Measurements from ENCODE around the gene DZIP3.

Gene DZIP3, protein sequence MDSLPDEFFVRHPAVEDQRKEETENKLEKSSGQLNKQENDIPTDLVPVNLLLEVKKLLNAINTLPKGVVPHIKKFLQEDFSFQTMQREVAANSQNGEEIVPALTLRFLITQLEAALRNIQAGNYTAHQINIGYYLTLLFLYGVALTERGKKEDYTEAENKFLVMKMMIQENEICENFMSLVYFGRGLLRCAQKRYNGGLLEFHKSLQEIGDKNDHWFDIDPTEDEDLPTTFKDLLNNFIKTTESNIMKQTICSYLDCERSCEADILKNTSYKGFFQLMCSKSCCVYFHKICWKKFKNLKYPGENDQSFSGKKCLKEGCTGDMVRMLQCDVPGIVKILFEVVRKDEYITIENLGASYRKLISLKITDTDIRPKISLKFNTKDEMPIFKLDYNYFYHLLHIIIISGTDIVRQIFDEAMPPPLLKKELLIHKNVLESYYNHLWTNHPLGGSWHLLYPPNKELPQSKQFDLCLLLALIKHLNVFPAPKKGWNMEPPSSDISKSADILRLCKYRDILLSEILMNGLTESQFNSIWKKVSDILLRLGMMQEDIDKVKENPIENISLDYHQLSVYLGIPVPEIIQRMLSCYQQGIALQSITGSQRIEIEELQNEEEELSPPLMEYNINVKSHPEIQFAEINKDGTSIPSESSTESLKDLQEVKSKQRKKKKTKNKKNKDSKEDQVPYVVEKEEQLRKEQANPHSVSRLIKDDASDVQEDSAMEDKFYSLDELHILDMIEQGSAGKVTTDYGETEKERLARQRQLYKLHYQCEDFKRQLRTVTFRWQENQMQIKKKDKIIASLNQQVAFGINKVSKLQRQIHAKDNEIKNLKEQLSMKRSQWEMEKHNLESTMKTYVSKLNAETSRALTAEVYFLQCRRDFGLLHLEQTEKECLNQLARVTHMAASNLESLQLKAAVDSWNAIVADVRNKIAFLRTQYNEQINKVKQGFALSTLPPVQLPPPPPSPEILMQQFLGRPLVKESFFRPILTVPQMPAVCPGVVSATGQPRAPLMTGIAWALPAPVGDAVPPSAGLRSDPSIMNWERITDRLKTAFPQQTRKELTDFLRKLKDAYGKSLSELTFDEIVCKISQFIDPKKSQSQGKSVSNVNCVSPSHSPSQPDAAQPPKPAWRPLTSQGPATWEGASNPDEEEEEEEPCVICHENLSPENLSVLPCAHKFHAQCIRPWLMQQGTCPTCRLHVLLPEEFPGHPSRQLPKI
- total RNA-seq, result 28.9 reads per million, percentile 55 among the genes with 10 or more reads in this experiment

DNA sequence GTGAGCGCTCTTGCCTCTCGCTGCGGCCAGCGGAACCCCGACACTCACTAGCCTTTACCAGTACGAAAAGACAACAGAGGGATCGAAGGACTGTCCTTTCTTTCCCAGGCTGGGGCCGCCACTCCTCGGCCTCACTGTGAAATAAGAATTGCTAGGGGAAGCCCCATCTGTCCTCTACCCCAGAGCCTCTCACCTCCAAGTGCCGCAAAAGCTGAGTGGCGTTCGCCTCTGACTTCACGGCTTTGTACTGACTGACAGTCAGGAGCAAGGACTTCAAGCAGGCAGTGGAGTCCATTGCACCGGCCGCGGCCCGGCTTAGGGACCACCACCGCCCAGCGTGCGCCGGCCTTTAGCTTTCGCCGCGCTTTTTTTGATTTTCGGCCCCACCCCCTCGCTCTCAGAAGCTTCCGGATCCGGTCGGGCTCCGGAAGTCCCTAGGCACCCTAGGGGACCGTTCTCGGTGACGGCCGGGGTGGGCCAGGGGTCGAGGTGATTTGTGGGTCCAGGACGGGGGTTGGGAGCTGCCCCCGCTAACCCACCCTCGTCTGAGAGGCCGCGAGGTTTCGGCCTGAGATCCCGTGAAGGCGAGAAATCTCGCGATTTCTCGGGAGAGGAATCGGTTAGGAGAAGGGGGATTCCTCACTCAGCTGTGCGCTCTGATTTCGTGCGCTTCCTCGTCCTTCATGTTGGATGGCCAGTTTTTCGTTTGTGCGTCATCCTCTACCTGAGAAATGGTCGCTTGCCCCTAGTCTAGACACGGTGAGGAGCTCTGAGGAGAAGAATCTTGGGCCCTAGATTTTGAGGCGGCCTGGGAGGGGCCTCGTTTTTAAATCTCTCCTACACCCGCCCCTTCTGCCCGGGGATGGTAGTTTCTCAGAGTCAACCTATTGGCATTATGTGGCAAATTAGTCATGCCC, at the start of gene DZIP3, which contains the start of gene CIP2A:
Gene DZIP3 (plus strand): TSS at position 642 of the 917 bp plus-strand sequence. CDS start 15,685 bp downstream, outside the sequence.
Gene CIP2A (minus strand): TSS at position 358 of the 917 bp plus-strand sequence. CDS start 63 bp downstream, at position 295.
- DNase-seq, result peak; percentile 77

DNA sequence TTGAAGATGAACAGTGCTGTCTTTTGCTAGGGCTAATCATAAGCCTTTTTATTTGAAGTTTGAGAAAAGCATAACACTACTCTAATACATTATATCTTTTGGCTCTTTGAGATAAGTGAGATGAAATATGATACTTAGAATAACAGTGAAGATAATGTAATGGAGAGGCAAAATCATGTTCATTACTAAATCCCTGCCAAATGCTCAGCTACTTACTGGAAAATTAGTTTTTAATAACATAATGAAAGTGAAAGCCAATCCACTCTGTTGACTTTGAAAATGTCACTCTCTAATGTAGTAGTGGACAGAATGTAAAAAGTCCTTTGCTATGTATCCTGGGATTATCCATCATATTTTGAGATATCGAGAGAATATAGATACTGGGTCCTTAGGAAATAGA, 43.3 kb upstream of the DZIP3 start:
- DNase-seq, result no peak

DNA sequence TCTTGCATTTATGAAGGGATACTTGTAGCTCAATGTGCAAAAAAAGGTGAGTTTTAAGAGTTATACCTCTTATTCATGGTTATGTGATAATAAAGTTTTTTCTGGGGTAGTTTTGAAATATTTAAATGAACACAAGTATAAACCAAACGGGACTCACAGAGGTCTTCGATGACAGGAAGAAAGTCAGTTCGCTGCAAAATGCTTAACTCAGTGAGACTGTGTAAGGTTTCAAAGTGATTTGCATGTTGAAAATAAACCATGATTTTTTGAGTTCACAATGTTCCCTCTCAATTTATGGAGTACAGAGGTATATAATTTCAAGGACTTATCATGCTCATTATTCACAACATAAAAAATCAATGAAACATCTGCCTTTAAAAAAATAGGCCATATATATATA, 42.8 kb upstream of the DZIP3 start:
- DNase-seq, result no peak

DNA sequence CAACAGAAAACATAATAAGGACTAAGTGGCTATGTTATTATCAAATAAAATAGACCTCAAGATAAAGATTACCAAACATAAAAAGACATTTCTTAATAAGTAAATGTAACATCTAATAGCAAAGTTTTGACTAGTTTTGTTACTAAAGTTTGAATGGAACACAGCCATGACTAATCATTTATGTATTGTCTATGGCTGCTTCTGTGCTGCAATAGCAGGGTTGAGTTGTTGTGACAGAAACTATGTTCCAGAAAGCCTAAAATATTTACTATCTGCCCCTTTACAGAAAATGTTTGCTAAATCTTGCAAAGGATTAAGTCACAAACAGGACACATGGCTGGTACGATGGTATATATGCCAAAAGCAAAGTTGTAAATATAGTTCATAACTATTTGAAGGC, 41.2 kb upstream of the DZIP3 start:
- DNase-seq, result no peak

DNA sequence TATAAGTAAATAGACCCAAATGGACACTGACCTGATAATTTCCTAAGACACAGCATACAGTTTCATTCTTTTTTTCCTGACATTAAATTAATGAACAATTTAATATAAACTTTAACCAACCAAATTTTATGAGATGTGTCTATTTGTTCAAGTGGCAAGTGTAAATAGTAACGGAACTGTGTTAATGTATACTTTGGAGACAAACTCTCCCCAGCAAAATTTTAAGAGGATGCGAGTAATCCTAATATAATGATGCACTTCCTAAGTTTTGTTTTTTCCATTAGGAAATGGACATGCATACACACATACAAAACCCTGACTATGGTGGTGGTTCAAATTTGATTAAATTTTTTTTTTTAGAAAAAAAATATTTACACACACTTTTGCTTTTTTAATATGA, 40.6 kb upstream of the DZIP3 start:
- no peak for DNase-seq

DNA sequence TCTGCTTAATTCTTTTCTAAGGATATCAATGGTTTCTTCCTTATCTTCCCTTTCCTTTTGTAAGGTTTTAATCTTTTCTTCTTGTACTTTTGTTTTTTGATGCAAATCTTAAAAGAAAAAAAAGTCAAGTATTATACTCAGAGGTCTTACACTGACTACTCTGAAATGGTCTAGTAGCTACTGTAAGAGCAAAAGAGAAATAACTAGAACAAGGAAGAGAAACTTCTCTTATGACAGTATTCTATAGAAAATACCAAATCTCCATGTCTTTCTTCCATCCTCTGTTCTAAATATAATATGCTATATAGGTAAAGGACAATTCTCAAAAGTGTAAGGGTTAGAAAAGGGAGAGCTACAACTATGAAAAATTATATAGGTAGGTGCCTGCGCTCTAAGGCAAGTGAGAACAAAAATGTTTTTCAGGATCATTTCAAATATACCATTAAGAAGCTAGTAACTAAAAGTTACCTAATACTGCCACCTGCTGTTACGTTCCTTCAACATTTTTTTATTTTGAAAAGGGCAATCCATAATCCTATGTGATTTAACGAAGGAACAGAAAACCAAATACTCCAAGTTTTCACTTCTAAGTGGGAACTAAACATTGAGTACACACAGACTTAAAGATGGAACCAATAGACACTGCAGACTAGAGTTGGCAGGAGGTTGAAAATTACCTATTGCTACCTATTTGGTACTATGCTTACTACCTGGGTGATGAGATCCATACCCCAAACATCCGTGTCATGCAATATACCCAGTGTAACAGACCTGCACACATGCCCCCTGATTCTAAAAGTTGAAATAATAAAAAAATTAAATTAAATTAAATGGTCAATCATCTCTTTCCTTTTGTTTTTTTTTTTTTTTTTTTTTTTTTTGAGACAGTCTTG, 37.0 kb upstream of the DZIP3 start:
- no peak for DNase-seq

DNA sequence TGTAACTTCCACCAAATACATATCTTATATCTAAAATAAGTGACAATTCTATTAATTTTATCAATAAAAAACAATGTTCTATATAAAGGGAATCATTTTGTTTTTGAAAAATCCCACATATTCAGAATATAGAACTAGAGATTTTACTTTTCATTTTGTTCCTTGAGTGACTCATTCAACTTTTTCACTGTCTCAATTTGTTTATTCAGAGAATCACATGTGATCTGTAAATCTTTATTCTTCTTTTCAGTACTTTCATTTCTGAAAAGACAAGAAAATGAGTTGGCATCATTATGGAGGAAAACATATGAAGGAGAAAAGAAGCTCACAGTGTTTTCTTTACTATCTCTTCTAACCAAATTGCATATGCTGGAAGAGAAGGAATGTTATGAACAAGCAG, 35.3 kb upstream of the DZIP3 start:
- no peak for DNase-seq

DNA sequence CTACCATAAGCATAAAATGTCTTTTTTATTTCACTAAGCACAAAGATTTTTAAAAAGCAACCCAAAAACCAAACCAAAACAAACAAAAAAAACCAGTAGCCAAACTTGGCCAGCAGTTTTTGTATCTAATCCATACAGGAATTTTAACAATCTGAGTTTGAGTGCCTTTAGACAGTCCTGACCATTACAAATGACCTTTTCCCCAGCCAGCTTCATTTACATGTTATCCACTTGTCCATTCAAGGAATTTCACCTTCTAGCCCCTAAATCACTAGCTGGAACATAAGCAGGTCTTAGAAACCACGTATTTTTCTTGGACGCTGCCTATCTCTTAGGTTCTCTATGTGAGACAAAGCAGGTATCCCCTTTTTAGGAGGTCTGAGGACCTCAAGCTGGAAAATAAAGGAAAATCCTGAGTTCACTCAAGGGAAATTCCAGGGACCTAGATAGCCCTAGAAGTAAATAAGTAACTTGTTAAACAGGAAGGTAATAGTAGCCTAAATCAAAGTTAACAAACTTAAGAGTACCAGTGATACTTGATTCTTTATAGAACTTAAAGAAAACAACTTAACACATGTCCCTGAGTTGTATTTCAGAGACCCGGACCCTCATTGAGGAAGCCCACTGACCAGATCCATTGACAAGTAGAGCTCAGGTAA, 34.5 kb upstream of the DZIP3 start:
- no peak for DNase-seq

DNA sequence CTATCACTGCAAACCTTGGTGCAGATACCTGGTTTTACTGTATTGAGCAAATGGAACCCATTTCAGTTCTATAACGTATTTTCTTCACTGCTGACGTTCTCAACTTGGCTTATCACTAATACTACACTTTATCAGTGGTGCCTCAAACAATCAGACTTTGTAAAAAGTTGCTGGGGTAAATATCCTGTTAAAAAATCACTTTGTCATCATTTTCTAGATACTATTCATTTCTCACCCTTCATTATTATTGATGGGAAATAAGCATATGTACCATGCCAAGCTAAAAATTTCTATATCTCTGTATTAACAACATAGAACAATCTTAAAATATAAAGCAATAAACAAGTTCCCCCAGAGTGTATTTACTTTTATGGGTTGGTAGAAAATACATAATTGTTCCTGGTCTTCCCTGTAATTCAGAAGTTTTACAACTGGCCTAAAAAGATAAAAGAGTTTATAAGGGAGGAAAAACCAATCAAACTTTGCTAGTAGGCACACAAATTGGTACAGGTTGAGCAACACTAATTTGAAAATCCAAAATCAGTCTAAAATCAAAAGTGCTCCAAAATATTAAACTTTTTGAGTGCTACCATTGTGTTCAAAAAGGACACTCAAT, 33.4 kb upstream of the DZIP3 start:
- no peak for DNase-seq

DNA sequence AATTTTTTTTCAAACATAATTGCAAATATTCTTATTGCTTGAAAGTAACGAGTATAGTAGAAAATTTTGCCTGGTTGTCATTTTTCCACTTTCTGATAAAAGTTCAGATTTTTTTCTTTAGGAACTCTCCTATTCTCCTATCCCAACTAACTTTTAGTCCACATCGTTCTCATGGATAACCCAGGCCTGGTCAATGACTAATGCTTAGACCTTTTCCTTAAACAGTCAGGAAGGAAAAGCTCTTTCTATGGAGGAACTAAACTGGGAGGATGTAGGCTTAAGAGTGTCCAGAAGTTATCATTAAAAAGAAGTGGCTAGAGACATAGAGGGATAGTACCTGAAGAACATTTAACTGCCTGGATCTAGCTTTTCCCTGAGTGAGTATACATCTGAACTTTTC, 27.0 kb upstream of the DZIP3 start:
- no peak for DNase-seq

DNA sequence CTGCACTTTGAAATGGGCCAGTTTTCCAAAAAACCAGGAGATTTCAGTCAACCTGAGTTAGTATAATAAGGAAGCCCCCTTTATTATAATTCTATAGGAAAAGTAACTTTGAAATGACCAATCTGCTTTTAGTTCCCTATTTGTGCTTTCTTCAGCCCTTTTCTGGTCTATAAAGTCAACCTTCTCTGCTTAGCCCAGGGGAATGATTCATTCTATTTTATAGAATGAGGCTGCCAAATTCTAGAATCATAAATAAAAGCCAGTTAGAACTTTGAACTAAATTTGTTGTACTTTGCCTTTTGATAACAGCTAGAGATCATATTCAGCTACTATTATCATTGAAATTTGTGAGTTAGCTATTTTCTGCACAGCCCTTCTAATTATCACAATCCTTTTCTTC, 25.0 kb upstream of the DZIP3 start:
- no peak for DNase-seq

DNA sequence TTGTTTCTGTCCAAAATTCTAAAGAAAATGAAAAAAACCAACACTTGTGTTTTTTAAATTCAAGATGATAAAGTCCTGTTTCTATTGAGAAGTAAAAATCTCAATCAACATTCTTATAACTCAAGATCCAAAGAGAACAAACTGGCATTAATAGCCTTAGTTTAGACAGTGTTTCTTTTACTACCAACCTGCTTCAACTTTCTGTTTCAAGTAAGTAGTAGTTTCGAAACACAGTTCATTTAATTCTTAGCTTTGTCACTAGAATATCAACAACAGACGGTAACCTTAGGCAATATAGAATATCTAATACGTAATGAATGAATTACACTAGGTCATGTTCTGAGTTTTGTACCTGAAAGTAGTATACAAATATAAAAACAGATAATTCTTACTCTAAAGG, 24.0 kb upstream of the DZIP3 start:
- no peak for DNase-seq

DNA sequence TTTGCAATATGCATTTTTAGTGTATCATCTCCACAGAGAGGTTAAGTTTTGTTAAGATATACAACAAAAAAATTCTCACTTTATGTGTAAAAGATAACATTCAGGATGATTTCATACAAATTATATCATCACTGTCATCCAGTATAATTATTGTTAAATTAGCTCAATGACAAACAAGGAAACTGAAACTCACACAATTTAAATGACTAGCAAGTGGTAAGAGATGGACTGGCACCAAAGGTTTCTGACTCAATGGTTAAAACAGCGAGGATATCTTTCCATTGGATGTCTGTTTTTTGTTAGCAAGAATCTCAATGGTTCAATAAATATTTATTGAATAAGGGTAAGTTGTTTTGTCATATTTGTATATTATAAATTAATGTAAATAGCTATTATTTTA, 22.9 kb upstream of the DZIP3 start:
- DNase-seq, result no peak

DNA sequence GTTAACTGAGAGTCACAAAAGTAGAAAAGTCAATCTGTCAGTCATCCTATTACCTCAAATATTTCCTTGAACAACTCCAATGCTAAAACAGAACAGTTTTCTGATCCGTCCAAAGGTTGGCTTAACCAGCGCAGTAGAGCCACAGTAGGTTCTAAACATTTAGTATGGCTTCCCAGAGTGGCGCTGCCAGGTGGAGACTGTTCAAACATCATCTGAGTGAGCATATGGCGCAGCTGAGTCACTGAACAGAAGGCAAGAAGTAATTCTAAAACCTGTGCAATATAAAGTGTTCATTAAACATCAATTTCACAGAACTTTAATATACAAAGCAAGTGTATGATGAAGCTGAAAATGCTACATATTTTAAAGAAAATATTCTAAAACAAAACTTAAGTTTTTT, 20.2 kb upstream of the DZIP3 start:
- no peak for DNase-seq

DNA sequence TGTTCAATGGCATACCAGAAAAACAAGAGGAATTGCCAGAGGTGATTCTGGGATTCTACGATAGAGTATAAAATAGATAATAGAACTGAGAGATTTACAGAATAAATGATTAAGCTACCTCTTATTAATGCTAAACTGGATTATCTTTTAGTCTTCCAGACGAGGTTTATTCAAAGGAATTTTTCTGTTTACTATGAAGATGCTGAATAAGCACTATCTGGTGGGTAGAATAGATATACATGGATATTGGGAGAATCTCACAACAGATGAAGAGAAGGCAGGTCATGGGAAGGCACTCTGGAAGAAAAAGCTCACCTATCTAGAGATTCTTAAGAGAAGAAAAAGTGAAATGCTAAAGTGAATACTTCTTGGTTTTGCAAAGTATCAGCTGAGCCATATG, 11.5 kb upstream of the DZIP3 start:
- no peak for DNase-seq

DNA sequence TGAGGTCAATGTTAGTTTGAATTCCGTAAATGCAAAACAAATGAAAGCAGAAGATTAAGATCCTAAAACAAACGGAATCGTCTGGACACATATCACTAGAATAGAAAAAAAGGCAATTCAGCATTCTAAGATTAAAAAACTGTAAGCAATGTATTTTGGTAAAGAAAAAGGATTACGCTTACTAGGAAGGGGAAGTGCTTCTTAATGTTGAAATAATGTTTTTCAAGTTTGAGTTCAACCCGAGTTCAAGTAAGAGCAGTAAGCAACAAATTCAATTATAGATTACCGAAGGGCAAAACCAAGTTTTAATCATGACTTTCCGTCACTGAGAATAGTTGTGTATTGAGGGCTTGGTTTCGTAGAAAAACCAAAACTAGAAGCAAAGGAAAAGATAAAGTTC, 921 bp upstream of the DZIP3 start:
- DNase-seq, result no peak

DNA sequence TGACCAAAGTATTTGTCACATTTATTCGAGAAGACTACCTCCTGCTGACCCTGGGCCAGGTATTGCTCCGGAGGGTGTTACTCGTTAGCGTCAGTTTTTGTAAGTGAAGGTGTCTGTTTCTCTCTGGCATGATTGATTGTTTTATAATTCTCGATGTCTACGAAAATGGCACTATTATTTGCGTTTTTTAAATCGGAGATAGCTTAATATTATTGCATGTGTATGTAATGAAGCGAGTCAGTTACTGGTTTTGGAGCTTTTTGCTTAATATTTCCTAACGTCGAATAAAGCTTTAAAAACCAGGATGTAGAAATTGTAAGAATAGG, 439 bp downstream of the DZIP3 start:
- no peak for DNase-seq

DNA sequence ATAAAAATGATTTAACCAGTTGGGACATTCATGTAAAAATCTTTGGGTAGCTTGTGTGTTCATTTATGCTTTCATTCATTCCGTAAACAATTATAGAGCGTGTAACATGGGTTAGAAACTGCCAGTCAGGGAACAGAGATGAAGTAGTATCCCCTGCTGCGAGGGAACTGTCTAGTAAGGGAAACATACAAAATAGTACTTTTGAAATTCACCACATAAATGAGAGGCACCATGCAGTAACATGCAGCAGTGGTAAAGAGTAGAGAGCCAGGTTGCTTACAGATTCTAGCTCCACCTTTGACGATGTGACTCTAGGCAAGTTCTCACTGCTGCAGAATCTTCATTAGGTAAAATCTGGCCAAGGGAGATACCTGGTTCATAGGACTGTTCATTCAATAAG, 938 bp downstream of the DZIP3 start:
- no peak for DNase-seq

DNA sequence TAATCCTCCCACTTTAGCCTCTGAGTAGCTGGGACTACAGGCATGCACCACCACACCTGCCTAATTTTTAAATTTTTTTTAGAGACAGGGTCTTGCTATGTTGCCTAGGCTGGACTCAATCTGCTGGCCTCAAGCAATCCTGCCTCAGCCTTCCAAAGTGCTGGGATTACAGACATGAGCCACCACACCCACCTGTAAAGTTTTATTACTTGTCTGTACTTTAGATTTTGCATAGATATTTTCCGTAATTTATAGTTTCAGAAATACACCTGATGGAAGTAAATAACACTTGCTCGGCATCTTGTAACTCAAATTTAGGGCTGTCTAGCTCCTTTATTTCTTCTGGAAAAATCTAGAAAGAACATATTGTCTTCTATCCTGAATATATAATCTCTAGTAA, 5.8 kb downstream of the DZIP3 start:
- DNase-seq, result no peak

DNA sequence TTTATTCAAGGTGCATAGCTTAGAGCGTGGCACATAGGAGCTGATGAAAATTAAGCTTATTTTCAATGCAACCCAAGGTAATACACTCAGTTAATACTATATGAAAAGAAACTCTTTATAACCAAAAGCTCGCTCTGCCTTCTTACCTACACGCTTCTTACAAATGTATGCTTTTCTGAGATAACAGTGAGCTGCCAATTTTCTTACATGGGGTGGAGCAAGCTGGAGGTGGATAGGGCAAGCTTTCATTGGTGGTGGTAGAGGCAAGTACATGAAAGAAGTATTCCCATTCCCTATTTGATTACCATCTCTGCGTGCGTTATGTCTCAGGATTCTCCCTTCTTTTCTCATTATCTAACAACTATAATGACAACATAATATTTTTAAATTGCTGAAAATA, 8.9 kb downstream of the DZIP3 start:
- DNase-seq, result no peak

Data from effector CD4-positive, alpha-beta T cell (primary cell).